IMR-90 (cell line): Measurements from ENCODE around the gene MBD3L2. TPM values are rescaled to one million over a fixed set of nuclear protein-coding genes. Genes with fewer than 3 reads are reported as not detected.

Experiments
- ATAC-seq: fragments of 200-7000 bp; cut with Tn5 transposase; 2 replicates; pipeline ENCODE4 v1.9.1; 2020; ENCODE audit warnings: low read depth, mild to moderate bottlenecking, moderate library complexity
- BruUV-seq: library from RNA; stranded (reverse); fragments of 400-500 nt; replicated peaks from 2 replicates; lab custom pipeline; 2021; lab: Mats Ljungman, UMichigan
- CTCF ChIA-PET: fragments of 300-600 bp; formaldehyde crosslinking; extraction: SDS; loops from one replicate; lab custom pipeline; 2021; ENCODE audit warnings: antibody characterized with exemption; lab: Yijun Ruan, JAX
- POLR2A ChIA-PET: fragments of 300-600 bp; sonication (Branson Sonifier 250); formaldehyde crosslinking; loops from one replicate; lab custom pipeline; 2022; ENCODE audit warnings: antibody characterized with exemption; ENCODE audit not compliant: unreplicated experiment; lab: Charles Lee
- DNase-seq: peaks from one replicate; pipeline ENCODE4 v3.0.0; 2013
- H2AFZ ChIP-seq: replicated peaks from 2 replicates; pipeline ENCODE3; 2013; ENCODE audit warnings: low read length, mild to moderate bottlenecking; ENCODE audit not compliant: poor library complexity
- H2AK5ac ChIP-seq: 2 replicates; pipeline ENCODE4 v1.6.1; 2013; ENCODE audit warnings: low read depth, low read length, inconsistent platforms
- H2AK9ac ChIP-seq: replicated peaks from 2 replicates; pipeline ENCODE3; 2013; ENCODE audit warnings: mild to moderate bottlenecking, low read depth, low read length, moderate library complexity; ENCODE audit not compliant: poor library complexity
- H2BK120ac ChIP-seq: 2 replicates; pipeline ENCODE4 v1.6.1; 2013; ENCODE audit warnings: low read depth, low read length, inconsistent platforms
- H2BK15ac ChIP-seq: 3 replicates; pipeline ENCODE4 v1.6.1; 2013; ENCODE audit warnings: low read depth, low read length, inconsistent platforms
- H2BK20ac ChIP-seq: 2 replicates; pipeline ENCODE4 v1.6.1; 2013; ENCODE audit warnings: low read depth, mild to moderate bottlenecking, inconsistent platforms, low read length, moderate library complexity
- H2BK5ac ChIP-seq: 2 replicates; pipeline ENCODE4 v1.6.1; 2013; ENCODE audit warnings: mild to moderate bottlenecking, low read depth, low read length, inconsistent platforms; ENCODE audit not compliant: poor library complexity, severe bottlenecking
- H3K14ac ChIP-seq: replicated peaks from 2 replicates; pipeline ENCODE4 v1.6.1; 2013; ENCODE audit warnings: low read depth, low read length, inconsistent platforms
- H3K18ac ChIP-seq: 2 replicates; pipeline ENCODE4 v1.6.1; 2013; ENCODE audit warnings: low read depth, low read length, control low read depth
- H3K23ac ChIP-seq: 2 replicates; pipeline ENCODE4 v1.6.1; 2013; ENCODE audit warnings: low read depth, low read length, inconsistent platforms
- H3K27ac ChIP-seq: 2 replicates; pipeline ENCODE4 v1.5.1; 2013; ENCODE audit warnings: mild to moderate bottlenecking, control low read depth, low read length; ENCODE audit not compliant: insufficient read depth
- H3K27me3 ChIP-seq: 2 replicates; pipeline ENCODE4 v1.6.1; 2013; ENCODE audit warnings: low read length; ENCODE audit not compliant: control insufficient read depth, insufficient read depth
- H3K36me3 ChIP-seq: 2 replicates; pipeline ENCODE4 v1.6.1; 2013; ENCODE audit warnings: low read length, mixed read lengths; ENCODE audit not compliant: control insufficient read depth, insufficient read depth
- H3K4ac ChIP-seq: 2 replicates; pipeline ENCODE4 v1.6.1; 2013; ENCODE audit warnings: low read depth, low read length, inconsistent platforms
- H3K4me1 ChIP-seq: 2 replicates; pipeline ENCODE4 v1.6.1; 2013; ENCODE audit warnings: low read length, mixed read lengths; ENCODE audit not compliant: control insufficient read depth, insufficient read depth
- H3K4me2 ChIP-seq: 2 replicates; pipeline ENCODE4 v1.6.1; 2013; ENCODE audit warnings: low read depth, mild to moderate bottlenecking, control low read depth, low read length, moderate library complexity
- H3K4me3 ChIP-seq: 2 replicates; pipeline ENCODE4 v1.5.1; 2013; ENCODE audit warnings: low read depth, mild to moderate bottlenecking, control low read depth, low read length, moderate library complexity; ENCODE audit not compliant: insufficient read depth
- H3K56ac ChIP-seq: 2 replicates; pipeline ENCODE4 v1.6.1; 2013; ENCODE audit warnings: low read length, inconsistent platforms; ENCODE audit not compliant: insufficient read depth; ENCODE audit errors: extremely low read depth
- H3K79me1 ChIP-seq, 2 experiments: 2 replicates each; pipeline ENCODE4 v1.6.1; 2013; ENCODE audit warnings: low read length in 2 of 2, inconsistent platforms in 1 of 2, low read depth in 1 of 2
- H3K9ac ChIP-seq: 2 replicates; pipeline ENCODE4 v1.6.1; 2013; ENCODE audit warnings: low read depth, low read length, control low read depth
- H3K9me1 ChIP-seq: 2 replicates; pipeline ENCODE4 v1.6.1; 2013; ENCODE audit warnings: low read length, inconsistent platforms; ENCODE audit not compliant: insufficient read depth
- H3K9me3 ChIP-seq: 2 replicates; pipeline ENCODE4 v1.6.1; 2013; ENCODE audit warnings: low read length; ENCODE audit not compliant: control insufficient read depth, insufficient read depth
- H4K20me1 ChIP-seq: 2 replicates; pipeline ENCODE4 v1.6.1; 2013; ENCODE audit warnings: low read length, inconsistent platforms; ENCODE audit not compliant: insufficient read depth
- H4K5ac ChIP-seq: 2 replicates; pipeline ENCODE4 v1.6.1; 2013; ENCODE audit warnings: mild to moderate bottlenecking, low read depth, low read length, control low read depth
- H4K8ac ChIP-seq, 2 experiments: 2 replicates each; pipeline ENCODE4 v1.6.1; 2013; ENCODE audit warnings: low read depth in 2 of 2, low read length in 2 of 2, control low read depth in 1 of 2, inconsistent platforms in 1 of 2
- H4K91ac ChIP-seq: 2 replicates; pipeline ENCODE4 v1.6.1; 2013; ENCODE audit warnings: low read depth, low read length, inconsistent platforms; ENCODE audit not compliant: insufficient read depth
- POLR2A ChIP-seq: IDR thresholded peaks from 2 replicates; pipeline ENCODE4 v1.6.1; 2012; ENCODE audit warnings: mild to moderate bottlenecking, low read depth, low read length
- WGBS, 2 experiments: methylation state at CpG; one replicate each; pipeline versions ENCODE4 v1.1.5 to v1.1.7; 2013; ENCODE audit warnings: missing lambda C conversion rate in 2 of 2; ENCODE audit not compliant: insufficient read length in 1 of 2; ENCODE audit errors: extremely low coverage in 2 of 2; 5-methylcytosine and 5-hydroxymethylcytosine counted together
- dilution Hi-C: fragments of 300-500 bp; cut with HindIII; formaldehyde crosslinking; loops from one replicate; pipeline ENCODE4 v1.14.3; 2018; ENCODE audit warnings: low sequenced_read_pairs; ENCODE audit not compliant: unreplicated experiment
- in situ Hi-C: fragments of 300-500 bp; cut with MboI; formaldehyde crosslinking; loops from 3 replicates; pipeline ENCODE4 v1.14.3; 2019; ENCODE audit warnings: low sequenced_read_pairs, inconsistent platforms, mixed read lengths
- intact Hi-C: fragments of 100-400 bp; cut with micrococcal nuclease; formaldehyde crosslinking; loops from 2 replicates; pipeline ENCODE4 v1.10.0; 2022
- polyA plus RNA-seq, 3 experiments: library from polyadenylated mRNA; depleted of rRNA; stranded (reverse); fragments of >200 nt; gene quantifications; 2 replicates each; pipeline ENCODE4 v1.2.3, GENCODE V29; 2012; ENCODE audit warnings: low replicate concordance in 1 of 3
- total RNA-seq: library from RNA; depleted of rRNA; stranded (reverse); fragments of >200 nt; gene quantifications from 2 replicates; pipeline ENCODE4 v1.2.3, GENCODE V29; 2012
- TF ChIP-seq, protein P1 (sequence below): conservative IDR thresholded peaks from 2 replicates; pipeline ENCODE4 v1.5.1; 2012; ENCODE audit warnings: mild to moderate bottlenecking, low read depth, low read length, improper control_type of control experiment

The MBD3L2 gene
- total and polyA plus RNA-seq, 2 of the 4 experiments (the other 2 are of a cell fraction) = not detected

DNA sequence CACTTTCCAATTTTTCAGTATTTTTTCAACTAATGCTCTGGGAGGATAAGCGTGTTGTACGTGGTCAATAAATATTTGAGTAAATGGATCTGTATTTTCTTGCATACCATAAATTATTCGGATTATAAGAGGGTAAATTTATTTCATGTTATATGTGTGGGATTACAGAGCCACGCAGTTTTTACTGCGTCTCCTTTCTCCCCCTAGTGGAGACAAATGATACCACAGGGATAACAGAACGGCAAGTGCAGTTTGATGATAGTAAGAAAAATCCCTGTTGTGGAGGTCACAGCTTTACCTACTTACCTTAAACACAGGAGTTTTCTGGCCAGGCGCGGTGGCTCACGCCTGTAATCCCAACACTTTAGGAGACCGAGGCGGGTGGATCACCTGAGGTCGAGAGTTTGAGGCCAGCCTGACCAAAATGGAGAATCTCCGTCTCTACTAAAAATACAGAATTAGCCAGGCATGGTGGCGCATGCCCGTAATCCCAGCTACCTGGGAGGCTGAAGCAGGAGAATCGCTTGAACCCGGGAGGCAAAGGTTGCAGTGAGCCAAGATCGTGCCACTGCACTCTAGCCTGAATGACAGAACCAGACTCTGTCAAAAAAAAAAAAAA, 44.7 kb upstream of the MBD3L2 start:
- H3K9ac ChIP-seq = no peak overlapping the region
- no peak overlapping the region for H4K91ac ChIP-seq
- intact Hi-C loops (no loop called here), dilution Hi-C loops (no loop called here), in situ Hi-C loops (no loop called here)
- no peak overlapping the region for H3K14ac ChIP-seq
- WGBS, 2 experiments = 80% methylated on average over 2 of the region's 18 CpGs; no CpG with 5 or more reads in 1 of the 2 experiments
- no peak overlapping the region for H4K5ac ChIP-seq
- DNase-seq (peak; percentile 18), ATAC-seq (peak; percentile 49; the same call in 1 of the 2 replicates)
- H2BK20ac ChIP-seq = no peak overlapping the region
- H3K79me1 ChIP-seq = no peaks in the 10 kb centered on the region
- H2BK15ac ChIP-seq = no peak overlapping the region
- H3K56ac ChIP-seq = no peak overlapping the region
- no peak overlapping the region for H4K8ac ChIP-seq
- no peaks in the 10 kb centered on the region for H3K36me3 ChIP-seq
- no peak overlapping the region for H2AK9ac ChIP-seq
- H2AFZ ChIP-seq = no peak overlapping the region
- no peak overlapping the region for H3K18ac ChIP-seq
- no peak overlapping the region for H3K4me2 ChIP-seq
- no peak overlapping the region for H3K4me3 ChIP-seq
- H3K23ac ChIP-seq = no peak overlapping the region
- no peak overlapping the region for H2BK5ac ChIP-seq
- H3K9me1 ChIP-seq = no peaks in the 10 kb centered on the region
- H3K4ac ChIP-seq = no peak overlapping the region
- BruUV-seq = no TSS peak
- ChIA-PET CTCF (interaction anchor here (0.7 kb wide), 1 partner anchor 115 kb away, joined by 3 read pairs; no protein-coding TSS in a partner anchor), POLR2A (no interaction called here)
- peaks cover 18% of the 10 kb centered on the region for H3K9me3 ChIP-seq
- no peak overlapping the region for H3K27ac ChIP-seq
- H3K4me1 ChIP-seq = no peaks in the 10 kb centered on the region
- no peaks in the 10 kb centered on the region for H4K20me1 ChIP-seq
- H2AK5ac ChIP-seq = no peak overlapping the region
- TF ChIP-seq, protein P1, sequence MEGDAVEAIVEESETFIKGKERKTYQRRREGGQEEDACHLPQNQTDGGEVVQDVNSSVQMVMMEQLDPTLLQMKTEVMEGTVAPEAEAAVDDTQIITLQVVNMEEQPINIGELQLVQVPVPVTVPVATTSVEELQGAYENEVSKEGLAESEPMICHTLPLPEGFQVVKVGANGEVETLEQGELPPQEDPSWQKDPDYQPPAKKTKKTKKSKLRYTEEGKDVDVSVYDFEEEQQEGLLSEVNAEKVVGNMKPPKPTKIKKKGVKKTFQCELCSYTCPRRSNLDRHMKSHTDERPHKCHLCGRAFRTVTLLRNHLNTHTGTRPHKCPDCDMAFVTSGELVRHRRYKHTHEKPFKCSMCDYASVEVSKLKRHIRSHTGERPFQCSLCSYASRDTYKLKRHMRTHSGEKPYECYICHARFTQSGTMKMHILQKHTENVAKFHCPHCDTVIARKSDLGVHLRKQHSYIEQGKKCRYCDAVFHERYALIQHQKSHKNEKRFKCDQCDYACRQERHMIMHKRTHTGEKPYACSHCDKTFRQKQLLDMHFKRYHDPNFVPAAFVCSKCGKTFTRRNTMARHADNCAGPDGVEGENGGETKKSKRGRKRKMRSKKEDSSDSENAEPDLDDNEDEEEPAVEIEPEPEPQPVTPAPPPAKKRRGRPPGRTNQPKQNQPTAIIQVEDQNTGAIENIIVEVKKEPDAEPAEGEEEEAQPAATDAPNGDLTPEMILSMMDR = peak; percentile 36; the same call in 1 of the 2 replicates
- TF ChIP-seq POLR2A = no peak
- no peaks in the 10 kb centered on the region for H3K27me3 ChIP-seq
- no peak overlapping the region for H2BK120ac ChIP-seq
